Aorta (tissue), 5 donors: ENCODE results near the gene AMMECR1. TPM values are rescaled to one million over a fixed set of nuclear protein-coding genes. Genes with fewer than 3 reads are reported as not detected.

ENCODE experiments used
- ATAC-seq: fragments of 200-7000 bp; cut with Tn5 transposase; one replicate; pipeline ENCODE4 v1.9.1; 2022; ENCODE audit warnings: moderate library complexity; ENCODE audit not compliant: low FRiP score
- DNase-seq, 2 donors: peaks; one replicate each; pipeline ENCODE4 v3.0.0-alpha.2; 2020
- H3K27ac ChIP-seq, 2 donors: one replicate each; pipeline ENCODE4 v1.5.1; 2013; ENCODE audit warnings: low read length in 2 of 2, mild to moderate bottlenecking in 2 of 2, moderate library complexity in 2 of 2, control low read depth in 1 of 2, inconsistent platforms in 1 of 2, low read depth in 1 of 2
- H3K27me3 ChIP-seq, 2 donors: one replicate each; pipeline ENCODE4 v1.6.1; 2013; ENCODE audit warnings: control low read depth in 1 of 2, low read length in 1 of 2, mild to moderate bottlenecking in 1 of 2, moderate library complexity in 1 of 2; ENCODE audit not compliant: insufficient read depth in 2 of 2, control insufficient read depth in 1 of 2
- H3K36me3 ChIP-seq, 2 donors: one replicate each; pipeline ENCODE4 v1.6.1; 2013; ENCODE audit warnings: control low read depth in 1 of 2, low read length in 1 of 2, mild to moderate bottlenecking in 1 of 2; ENCODE audit not compliant: insufficient read depth in 2 of 2, control insufficient read depth in 1 of 2
- H3K4me1 ChIP-seq, 2 donors: one replicate each; pipeline ENCODE4 v1.6.1; 2013; ENCODE audit warnings: low read length in 2 of 2, control low read depth in 1 of 2, mild to moderate bottlenecking in 1 of 2, moderate library complexity in 1 of 2; ENCODE audit not compliant: insufficient read depth in 2 of 2, control insufficient read depth in 1 of 2
- H3K4me3 ChIP-seq, 2 donors: one replicate each; pipeline ENCODE4 v1.5.1; 2013; ENCODE audit warnings: low read length in 2 of 2, control low read depth in 1 of 2, mild to moderate bottlenecking in 1 of 2
- H3K9me3 ChIP-seq: one replicate; pipeline ENCODE4 v1.6.1; 2013; ENCODE audit warnings: mild to moderate bottlenecking, low read length; ENCODE audit not compliant: control insufficient read depth
- WGBS, 2 donors: extraction: QIAGEN DNeasy Blood & Tissue Kit; methylation state at CpG; one replicate each; pipeline ENCODE4 v1.1.7; 2013; 5-methylcytosine and 5-hydroxymethylcytosine counted together
- intact Hi-C, 2 donors: fragments of 100-400 bp; cut with DNase I; formaldehyde crosslinking; loops; one replicate each; pipeline versions ENCODE4 v1.14.2 to v1.15.0; 2022
- polyA plus RNA-seq, 2 donors: library from polyadenylated mRNA; stranded (reverse); fragments of 200-250 nt; gene quantifications; one replicate each; pipeline ENCODE4 v1.2.3, GENCODE V29; 2013
- total RNA-seq, 2 donors: library from RNA; stranded (reverse); fragmentation: NEBNext Ultra II Directional; extraction: Animal tissue kit (Norgen Biotek cat#: 25700); gene quantifications; one replicate each; pipeline ENCODE4 v1.2.1, GENCODE V29; 2021
- donor health status: healthy with polysubstance abuse.
- donor health status: Bipolar disorder and iron deficiency.
- donor health status: DM: no; HTN: no; CAD: no.
- donor health status: DM: no; HTN: no; CAD: no.
- donor health status: DM: yes; HTN: yes; CAD: no.

Gene AMMECR1
- total and polyA plus RNA-seq, 4 donors = 0.92 to 4.0 (median 2.3) TPM

DNA sequence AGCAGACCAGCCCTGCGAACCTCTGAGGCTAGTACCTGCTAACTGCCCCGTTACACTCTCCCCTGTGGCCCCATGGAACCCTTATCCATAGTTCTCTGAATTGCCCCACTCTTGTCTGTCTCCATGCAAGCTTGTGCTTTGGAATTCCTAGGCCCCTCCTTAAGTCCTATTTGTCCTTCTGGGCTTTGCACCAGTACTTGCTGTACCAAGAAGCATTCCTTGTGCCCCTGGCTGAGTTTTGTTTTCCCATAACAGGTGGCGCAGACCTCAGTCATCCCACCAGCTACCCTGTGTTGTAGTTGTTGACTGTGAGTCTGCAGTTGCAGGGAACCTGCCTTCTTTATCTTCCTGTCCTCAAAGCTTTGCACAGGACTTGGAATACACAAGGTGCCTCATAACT is 147.9 kb downstream of the AMMECR1 start:
- Histone ChIP-seq H3K36me3 (no peaks in the 10 kb centered on the region), H3K4me1 (no peaks in the 10 kb centered on the region), H3K4me3 (no peak overlapping the region), H3K27ac (no peak overlapping the region), H3K9me3 (no peaks in the 10 kb centered on the region), H3K27me3 (no peaks in the 10 kb centered on the region)
- intact Hi-C loops = no loop called here
- WGBS, 2 donors = 84 to 97% methylated on average over 3 of the region's 3 CpGs
- no peak for ATAC-seq
- DNase-seq = no peak

GRCh38 chrX:110168585-110168984 is 149.3 kb downstream of the AMMECR1 start:
- Histone ChIP-seq H3K9me3 (no peaks in the 10 kb centered on the region), H3K4me3 (no peak overlapping the region), H3K27ac (no peak overlapping the region), H3K4me1 (no peaks in the 10 kb centered on the region), H3K36me3 (no peaks in the 10 kb centered on the region), H3K27me3 (no peaks in the 10 kb centered on the region)
- ATAC-seq = no peak
- 45 to 57% methylated on average over 4 of the region's 4 CpGs for WGBS, 2 donors
- intact Hi-C loops = loop anchor here in 1 of 2 donors (10.0 kb wide), 2 partner anchors 146 to 676 kb away; partner anchors contain the start of gene AMMECR1
- no peak for DNase-seq

DNA sequence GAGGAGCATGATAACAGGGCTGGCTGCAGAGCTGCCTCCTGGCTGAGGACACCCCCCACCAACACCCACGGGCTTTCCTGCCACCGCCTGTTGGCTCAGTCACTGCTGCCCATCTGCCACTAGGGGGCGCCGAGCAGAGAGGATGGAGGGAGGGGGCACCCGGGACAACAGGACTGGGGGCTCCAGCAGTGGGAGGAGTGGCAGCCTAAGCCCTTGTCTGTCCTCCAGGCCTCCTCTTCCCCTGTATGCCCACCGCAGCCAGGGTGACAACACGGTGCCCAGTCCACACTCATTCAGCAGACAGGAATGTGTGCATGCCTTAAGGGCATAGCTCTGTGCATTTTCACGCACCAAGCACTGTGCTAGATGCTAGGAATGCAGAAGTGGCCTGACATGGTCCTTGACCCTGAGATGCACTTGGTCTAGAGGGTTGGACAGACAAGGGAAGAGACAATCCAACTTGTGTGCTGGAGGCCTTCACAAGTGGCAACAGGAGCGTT is 149.9 kb downstream of the AMMECR1 start:
- Histone ChIP-seq H3K9me3 (no peaks in the 10 kb centered on the region), H3K27ac (no peak overlapping the region), H3K4me1 (no peaks in the 10 kb centered on the region), H3K36me3 (no peaks in the 10 kb centered on the region), H3K27me3 (no peaks in the 10 kb centered on the region), H3K4me3 (no peak overlapping the region)
- intact Hi-C loops = loop anchor here in 1 of 2 donors (10.0 kb wide), 2 partner anchors 147 to 677 kb away; partner anchors contain the start of gene AMMECR1
- DNase-seq = no peak
- WGBS, 2 donors = 46 to 50% methylated on average over 6 to 9 of the region's 9 CpGs
- peak; percentile 33 for ATAC-seq

DNA sequence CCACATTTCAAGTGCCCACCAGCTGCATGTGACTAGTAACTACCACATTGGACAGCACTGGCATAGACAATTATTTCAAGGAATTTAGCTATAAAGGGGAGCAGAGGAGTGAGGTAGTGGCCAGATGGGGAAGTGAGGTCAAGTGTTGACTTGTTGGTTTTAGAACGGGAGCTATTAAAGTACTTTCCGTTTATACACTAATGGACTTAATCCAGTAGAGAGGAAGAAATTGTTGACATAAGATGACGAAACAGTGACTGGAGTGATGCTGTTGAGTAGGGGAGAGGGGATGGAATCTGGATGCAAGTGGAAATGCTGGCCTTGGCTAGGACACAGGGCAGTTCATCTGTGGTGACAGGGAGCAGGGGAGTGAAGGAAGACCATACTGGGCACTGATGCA is 154.4 kb downstream of the AMMECR1 start:
- Histone ChIP-seq H3K4me1 (no peaks in the 10 kb centered on the region), H3K27me3 (no peaks in the 10 kb centered on the region), H3K9me3 (no peaks in the 10 kb centered on the region), H3K36me3 (no peaks in the 10 kb centered on the region), H3K4me3 (no peak overlapping the region), H3K27ac (no peak overlapping the region)
- no peak for ATAC-seq
- WGBS, 2 donors = 24 to 32% methylated on average over 3 of the region's 3 CpGs
- intact Hi-C loops = loop anchor here in 1 of 2 donors (10.0 kb wide), 2 partner anchors 151 to 681 kb away; partner anchors contain the start of gene AMMECR1
- DNase-seq = no peak

GRCh38 chrX:110162867-110163266 is 155.0 kb downstream of the AMMECR1 start:
- H3K4me1 ChIP-seq = no peaks in the 10 kb centered on the region
- H3K27me3 ChIP-seq = no peaks in the 10 kb centered on the region
- no peak overlapping the region for H3K27ac ChIP-seq
- no peaks in the 10 kb centered on the region for H3K36me3 ChIP-seq
- DNase-seq = no peak
- no peak overlapping the region for H3K4me3 ChIP-seq
- ATAC-seq = no peak
- 33 to 91% methylated on average over 1 of the region's 1 CpG for WGBS, 2 donors
- no peaks in the 10 kb centered on the region for H3K9me3 ChIP-seq
- intact Hi-C loops = loop anchor here in 1 of 2 donors (10.0 kb wide), 2 partner anchors 152 to 682 kb away; partner anchors contain the start of gene AMMECR1

DNA sequence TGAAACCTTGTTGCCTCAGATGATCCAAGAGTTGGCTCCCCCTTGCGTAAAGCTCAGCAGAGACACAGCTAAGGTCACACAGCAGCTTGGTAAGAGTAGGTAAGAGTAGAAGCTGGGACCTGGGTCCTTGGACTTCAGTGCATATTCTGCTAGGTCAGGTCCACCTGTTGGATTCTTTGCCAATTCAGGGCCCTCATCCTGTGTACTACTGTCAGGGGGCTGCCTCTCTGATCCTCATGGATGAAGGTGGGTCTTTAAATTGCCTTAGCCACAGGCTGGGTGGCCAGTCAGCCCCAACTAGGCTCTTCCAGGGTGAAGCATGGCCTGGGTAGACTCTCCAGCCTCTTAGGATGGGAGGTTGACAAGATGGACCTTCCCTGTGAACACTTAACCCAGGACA is 155.8 kb downstream of the AMMECR1 start:
- WGBS, 2 donors = 100% methylated on average over 1 of the region's 1 CpG
- intact Hi-C loops = loop anchor here in 1 of 2 donors (10.0 kb wide), 2 partner anchors 153 to 683 kb away; partner anchors contain the start of gene AMMECR1
- no peak overlapping the region for H3K4me3 ChIP-seq
- ATAC-seq (no peak), DNase-seq (no peak)
- no peak overlapping the region for H3K27ac ChIP-seq
- no peaks in the 10 kb centered on the region for H3K36me3 ChIP-seq
- H3K9me3 ChIP-seq = no peaks in the 10 kb centered on the region
- H3K27me3 ChIP-seq = no peaks in the 10 kb centered on the region
- no peaks in the 10 kb centered on the region for H3K4me1 ChIP-seq

DNA sequence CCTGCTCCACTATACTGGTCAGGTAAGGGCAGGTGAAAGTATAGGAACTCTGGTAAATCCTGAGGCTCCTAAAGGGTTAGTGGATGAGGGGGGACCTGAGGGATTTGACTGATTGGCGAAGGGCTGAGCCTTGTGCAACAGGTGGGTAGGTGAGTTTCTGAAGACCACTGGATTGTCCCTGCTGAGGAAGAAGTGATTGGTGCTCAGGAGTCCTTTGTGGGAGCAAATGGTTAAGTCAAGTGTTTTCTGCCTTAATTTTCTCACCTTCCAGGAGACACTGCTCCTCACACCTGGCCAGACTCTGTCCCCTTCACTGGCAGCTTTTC is 156.6 kb downstream of the AMMECR1 start:
- H3K36me3 ChIP-seq = no peaks in the 10 kb centered on the region
- no peaks in the 10 kb centered on the region for H3K4me1 ChIP-seq
- H3K9me3 ChIP-seq = no peaks in the 10 kb centered on the region
- 52 to 94% methylated on average over 1 of the region's 1 CpG for WGBS, 2 donors
- no peak overlapping the region for H3K4me3 ChIP-seq
- no peaks in the 10 kb centered on the region for H3K27me3 ChIP-seq
- ATAC-seq (no peak), DNase-seq (no peak)
- H3K27ac ChIP-seq = no peak overlapping the region
- intact Hi-C loops = loop anchor here in 1 of 2 donors (2.0 to 10.0 kb wide), 3 partner anchors 153 to 683 kb away; partner anchors contain the start of gene AMMECR1

GRCh38 chrX:110159865-110160264 is 158.0 kb downstream of the AMMECR1 start:
- H3K36me3 ChIP-seq = no peaks in the 10 kb centered on the region
- H3K4me1 ChIP-seq = no peaks in the 10 kb centered on the region
- H3K27ac ChIP-seq = no peak overlapping the region
- ATAC-seq = no peak
- H3K9me3 ChIP-seq = no peaks in the 10 kb centered on the region
- H3K27me3 ChIP-seq = no peaks in the 10 kb centered on the region
- 67 to 75% methylated on average over 2 of the region's 2 CpGs for WGBS, 2 donors
- intact Hi-C loops = loop anchor here (2.0 to 10.0 kb wide), 4 partner anchors 155 to 685 kb away; partner anchors contain the start of gene AMMECR1 (in 1 of the 2)
- no peak for DNase-seq
- H3K4me3 ChIP-seq = no peak overlapping the region

GRCh38 chrX:110159235-110159634 is 158.7 kb downstream of the AMMECR1 start:
- Histone ChIP-seq H3K36me3 (no peaks in the 10 kb centered on the region), H3K27ac (no peak overlapping the region), H3K4me1 (no peaks in the 10 kb centered on the region), H3K27me3 (no peaks in the 10 kb centered on the region), H3K9me3 (no peaks in the 10 kb centered on the region), H3K4me3 (no peak overlapping the region)
- 70 to 90% methylated on average over 7 of the region's 7 CpGs for WGBS, 2 donors
- intact Hi-C loops = loop anchor here in 1 of 2 donors (5.0 kb wide), 1 partner anchor 248 kb away; no protein-coding TSS in a partner anchor
- DNase-seq = no peak
- ATAC-seq = no peak
